ENCODE measurements around the gene LY6G6F. TPM values are rescaled to one million over a fixed set of nuclear protein-coding genes. Genes with fewer than 3 reads are reported as not detected.

Gene LY6G6F
- total and polyA plus RNA-seq, 9 donors: not detected

DNA sequence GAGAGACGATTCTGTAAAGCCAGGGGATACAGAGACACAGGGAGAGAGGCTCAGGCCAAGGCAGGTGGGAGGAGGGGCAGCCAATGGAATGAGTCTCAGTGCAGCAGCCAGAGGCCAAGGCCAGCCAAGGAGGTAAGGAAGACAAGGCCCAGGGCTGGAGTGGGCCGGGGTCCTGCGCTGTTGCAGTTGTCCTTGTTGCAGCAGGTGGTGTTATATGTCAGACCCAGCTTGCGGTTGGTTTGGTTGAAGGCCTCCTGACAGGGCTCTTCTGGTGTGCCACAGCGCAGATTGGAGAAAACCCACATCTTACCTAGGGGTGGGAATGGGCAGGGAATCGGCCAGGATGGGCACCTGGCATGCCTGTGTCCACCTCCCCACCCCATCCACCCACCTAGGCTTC lies 12.3 kb downstream of the LY6G6F start:
- TF ChIP-seq POLR2A (IDR thresholded peaks at IDR 0.05): no peak
- TF ChIP-seq, protein P1, sequence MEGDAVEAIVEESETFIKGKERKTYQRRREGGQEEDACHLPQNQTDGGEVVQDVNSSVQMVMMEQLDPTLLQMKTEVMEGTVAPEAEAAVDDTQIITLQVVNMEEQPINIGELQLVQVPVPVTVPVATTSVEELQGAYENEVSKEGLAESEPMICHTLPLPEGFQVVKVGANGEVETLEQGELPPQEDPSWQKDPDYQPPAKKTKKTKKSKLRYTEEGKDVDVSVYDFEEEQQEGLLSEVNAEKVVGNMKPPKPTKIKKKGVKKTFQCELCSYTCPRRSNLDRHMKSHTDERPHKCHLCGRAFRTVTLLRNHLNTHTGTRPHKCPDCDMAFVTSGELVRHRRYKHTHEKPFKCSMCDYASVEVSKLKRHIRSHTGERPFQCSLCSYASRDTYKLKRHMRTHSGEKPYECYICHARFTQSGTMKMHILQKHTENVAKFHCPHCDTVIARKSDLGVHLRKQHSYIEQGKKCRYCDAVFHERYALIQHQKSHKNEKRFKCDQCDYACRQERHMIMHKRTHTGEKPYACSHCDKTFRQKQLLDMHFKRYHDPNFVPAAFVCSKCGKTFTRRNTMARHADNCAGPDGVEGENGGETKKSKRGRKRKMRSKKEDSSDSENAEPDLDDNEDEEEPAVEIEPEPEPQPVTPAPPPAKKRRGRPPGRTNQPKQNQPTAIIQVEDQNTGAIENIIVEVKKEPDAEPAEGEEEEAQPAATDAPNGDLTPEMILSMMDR (IDR thresholded peaks at IDR 0.05): no peak
- TF ChIP-seq EP300 (IDR thresholded peaks at IDR 0.05): no peak
- H3K27me3 ChIP-seq: no peaks in the 10 kb centered on the region
- no peaks in the 10 kb centered on the region for H3K9me3 ChIP-seq
- H3K4me1 ChIP-seq (ENCODE audit: insufficient read depth): no peaks in the 10 kb centered on the region
- DNase-seq: no peak
- no peak overlapping the region for H3K27ac ChIP-seq
- intact Hi-C loops (cut with DNase I): no loop called here
- H3K4me3 ChIP-seq: no peak overlapping the region
- WGBS, 3 donors: 60 to 80% (median 70%) methylated on average over 6 of the region's 6 CpGs
- H3K36me3 ChIP-seq: no peaks in the 10 kb centered on the region

DNA sequence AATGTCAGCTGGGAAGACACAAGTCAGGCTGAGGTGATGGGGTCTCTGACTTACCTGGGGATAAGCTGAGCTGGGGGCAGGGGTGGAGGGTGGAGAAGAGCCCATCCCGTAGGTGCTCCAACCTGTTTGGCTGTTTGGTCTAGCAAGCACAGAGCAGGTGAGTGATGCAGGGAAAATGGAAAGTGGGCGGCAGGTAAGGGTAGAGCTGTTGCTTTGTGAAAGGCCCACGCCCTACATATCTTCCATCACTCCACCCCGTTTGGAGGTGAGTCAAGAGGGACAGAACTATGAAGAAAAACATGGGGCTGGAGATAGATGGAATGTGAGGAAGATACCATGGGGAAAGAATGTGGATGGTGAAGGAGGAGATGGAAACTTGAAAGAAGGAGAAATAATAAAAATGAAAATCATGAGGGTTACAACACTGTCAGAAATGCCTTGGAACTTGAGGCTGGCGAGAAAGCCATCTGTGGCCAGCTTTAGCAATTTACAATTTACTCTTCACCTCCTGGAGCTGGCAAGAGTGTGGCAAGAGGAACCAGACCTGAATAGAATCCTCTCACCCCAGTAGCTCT lies 13.6 kb downstream of the LY6G6F start:
- Histone ChIP-seq H3K27ac (no peak overlapping the region), H3K36me3 (no peaks in the 10 kb centered on the region), H3K9me3 (no peaks in the 10 kb centered on the region), H3K27me3 (no peaks in the 10 kb centered on the region), H3K4me3 (no peak overlapping the region), H3K4me1 (ENCODE audit: insufficient read depth) (no peaks in the 10 kb centered on the region)
- intact Hi-C loops (cut with DNase I): loop anchor here in 1 of 4 donors (10.0 kb wide), 1 partner anchor 465 kb away; the partner anchor contains the start of gene AGER
- TF ChIP-seq POLR2A (IDR thresholded peaks at IDR 0.05): no peak
- no peak for TF ChIP-seq EP300 (IDR thresholded peaks at IDR 0.05)
- TF ChIP-seq, protein P1 (IDR thresholded peaks at IDR 0.05): no peak
- no peak for DNase-seq
- WGBS, 3 donors: 75 to 85% (median 78%) methylated on average over 5 of the region's 5 CpGs

DNA sequence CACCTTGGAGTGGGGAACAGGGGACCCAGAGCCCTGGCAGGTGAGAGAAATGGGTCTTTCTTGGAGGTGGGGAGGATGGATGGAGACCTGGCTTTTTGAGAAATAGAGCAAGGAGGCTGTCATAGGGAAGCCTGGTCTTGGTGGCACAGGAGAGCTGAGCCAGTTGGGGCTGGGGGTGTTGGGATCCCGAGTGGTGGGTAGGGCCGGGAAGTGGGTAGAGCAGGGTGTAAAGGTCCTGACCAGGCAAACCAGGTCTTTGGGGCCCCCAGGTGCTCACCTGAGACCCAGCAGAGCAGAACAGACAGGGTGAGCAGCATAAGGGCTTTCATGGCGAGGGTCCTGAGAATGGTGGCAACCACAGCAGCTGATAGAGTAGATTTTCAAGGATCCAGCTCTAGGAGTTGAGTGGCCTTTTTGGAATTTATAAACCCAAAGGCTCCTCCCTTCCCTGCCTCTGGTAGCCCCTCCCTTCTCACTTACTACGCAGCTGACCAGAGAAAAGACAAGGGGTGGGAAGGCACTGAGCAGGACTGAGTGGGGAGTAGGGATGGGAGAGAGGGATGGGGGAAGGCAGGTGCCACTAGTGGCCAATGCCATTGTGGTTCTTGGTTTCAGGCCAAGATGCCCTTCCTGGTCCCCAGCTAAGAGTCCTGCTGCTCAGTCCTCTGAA lies 14.8 kb downstream of the LY6G6F start, which contains the start of gene LY6G6C:
Gene LY6G6C, minus strand, starts transcription at position 396 of the 670 bp plus-strand sequence. Its CDS starts 67 bp downstream, at position 329.
- no peaks in the 10 kb centered on the region for H3K36me3 ChIP-seq
- no peak within 1 kb of the TSS for H3K4me3 ChIP-seq
- no peaks in the 10 kb centered on the region for H3K27me3 ChIP-seq
- intact Hi-C loops (cut with DNase I): loop anchor here in 2 of 4 donors (2.0 to 10.0 kb wide), 2 partner anchors 49 to 463 kb away; partner anchors contain the start of gene AGER (in 1 of the 2)
- WGBS, 3 donors: 82 to 89% (median 87%) methylated on average over 4 of the region's 4 CpGs
- H3K27ac ChIP-seq: no peak within 1 kb of the TSS
- no peaks in the 10 kb centered on the region for H3K9me3 ChIP-seq
- TF ChIP-seq, protein P1 (IDR thresholded peaks at IDR 0.05): no peak
- no peak for TF ChIP-seq POLR2A (IDR thresholded peaks at IDR 0.05)
- DNase-seq: no peak
- no peaks in the 10 kb centered on the region for H3K4me1 ChIP-seq (ENCODE audit: insufficient read depth)

DNA sequence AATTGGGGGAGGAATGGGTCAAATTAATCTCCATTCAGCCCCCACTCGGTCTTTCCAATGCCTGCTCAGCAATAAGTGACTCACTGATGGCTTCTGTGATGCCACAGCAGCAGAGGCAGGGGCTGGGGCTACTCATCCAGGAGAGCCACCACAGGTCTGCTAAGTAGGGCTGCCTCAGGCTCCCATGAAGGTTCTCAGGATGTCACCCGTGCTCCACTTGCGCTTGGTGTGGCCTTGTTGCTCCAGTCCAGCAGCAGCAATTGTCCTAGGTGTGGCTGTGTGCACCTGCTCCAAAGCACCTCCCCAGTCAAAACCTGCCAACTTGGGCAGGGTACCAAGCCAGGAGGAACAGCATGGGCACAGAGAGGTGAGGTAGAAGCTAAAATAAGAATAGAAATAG lies 15.5 kb downstream of the LY6G6F start:
- no peak for DNase-seq
- H3K4me3 ChIP-seq: no peak overlapping the region
- H3K9me3 ChIP-seq: no peaks in the 10 kb centered on the region
- TF ChIP-seq EP300 (IDR thresholded peaks at IDR 0.05): no peak
- TF ChIP-seq, protein P1 (IDR thresholded peaks at IDR 0.05): no peak
- no peaks in the 10 kb centered on the region for H3K36me3 ChIP-seq
- WGBS, 3 donors: 86 to 89% (median 88%) methylated on average over 3 of the region's 3 CpGs
- no peaks in the 10 kb centered on the region for H3K27me3 ChIP-seq
- H3K27ac ChIP-seq: no peak overlapping the region
- H3K4me1 ChIP-seq (ENCODE audit: insufficient read depth): no peaks in the 10 kb centered on the region
- intact Hi-C loops (cut with DNase I): loop anchor here in 2 of 4 donors (2.0 to 10.0 kb wide), 2 partner anchors 49 to 463 kb away; partner anchors contain the start of gene AGER (in 1 of the 2)

All from ovary (tissue), 9 donors.